ENCODE data around the gene CNIH1. TPM values are rescaled to one million over a fixed set of nuclear protein-coding genes. Genes with fewer than 3 reads are reported as not detected.

CNIH1 gene
- total RNA-seq, 1 experiment from 2014 or later, result 114 TPM

GRCh38 chr14:54483846-54484245 lies 42.7 kb upstream of the CNIH1 start:
- Histone ChIP-seq H3K36me3 (ENCODE audit: low read depth) (peaks cover 21% of the 10 kb centered on the region), H3K27ac (no peak overlapping the region), H3K9me2 (ENCODE audit: insufficient read depth) (no peaks in the 10 kb centered on the region; the same call in 1 of the 2 replicates), H3K79me2 (ENCODE audit: low read depth) (peaks cover 68% of the 10 kb centered on the region), H3F3A (ENCODE audit: insufficient read depth, low read depth) (peaks cover 56% of the 10 kb centered on the region), H3K4me3 (no peak overlapping the region), H2AFZ (no peak overlapping the region), H3K9me3 (ENCODE audit: insufficient read depth, low read depth) (no peaks in the 10 kb centered on the region; the same call in 1 of the 2 replicates), H3K4me2 (no peak overlapping the region), H4K20me1 (ENCODE audit: insufficient read depth) (no peaks in the 10 kb centered on the region), H3K4me1 (replicated peaks; ENCODE audit: insufficient read depth) (peaks cover 49% of the 10 kb centered on the region), H3K27me3 (ENCODE audit: insufficient read depth, low read depth) (no peaks in the 10 kb centered on the region)
- ChIA-PET POLR2A (ENCODE audit: unreplicated experiment) (interaction anchor here (0.7 kb wide), 1 partner anchor 671 kb away, joined by 7 read pairs; no protein-coding TSS in a partner anchor), CTCF (no interaction called here)
- intact Hi-C loops (cut with micrococcal nuclease; ENCODE audit: unreplicated experiment), result loop anchor here (10.0 kb wide), 1 partner anchor 171 kb away; no protein-coding TSS in a partner anchor
- DNase-seq, result no peak
- TF ChIP-seq, protein P1, sequence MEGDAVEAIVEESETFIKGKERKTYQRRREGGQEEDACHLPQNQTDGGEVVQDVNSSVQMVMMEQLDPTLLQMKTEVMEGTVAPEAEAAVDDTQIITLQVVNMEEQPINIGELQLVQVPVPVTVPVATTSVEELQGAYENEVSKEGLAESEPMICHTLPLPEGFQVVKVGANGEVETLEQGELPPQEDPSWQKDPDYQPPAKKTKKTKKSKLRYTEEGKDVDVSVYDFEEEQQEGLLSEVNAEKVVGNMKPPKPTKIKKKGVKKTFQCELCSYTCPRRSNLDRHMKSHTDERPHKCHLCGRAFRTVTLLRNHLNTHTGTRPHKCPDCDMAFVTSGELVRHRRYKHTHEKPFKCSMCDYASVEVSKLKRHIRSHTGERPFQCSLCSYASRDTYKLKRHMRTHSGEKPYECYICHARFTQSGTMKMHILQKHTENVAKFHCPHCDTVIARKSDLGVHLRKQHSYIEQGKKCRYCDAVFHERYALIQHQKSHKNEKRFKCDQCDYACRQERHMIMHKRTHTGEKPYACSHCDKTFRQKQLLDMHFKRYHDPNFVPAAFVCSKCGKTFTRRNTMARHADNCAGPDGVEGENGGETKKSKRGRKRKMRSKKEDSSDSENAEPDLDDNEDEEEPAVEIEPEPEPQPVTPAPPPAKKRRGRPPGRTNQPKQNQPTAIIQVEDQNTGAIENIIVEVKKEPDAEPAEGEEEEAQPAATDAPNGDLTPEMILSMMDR (conservative IDR thresholded peaks at IDR 0.05), result no peak
- TF ChIP-seq EZH2 (IDR thresholded peaks at IDR 0.05; ENCODE audit: low read depth), result no peak
- BruUV-seq (replicated peaks), result no TSS peak

GRCh38 chr14:54483073-54483745 lies 42.0 kb upstream of the CNIH1 start:
- Histone ChIP-seq H3F3A (ENCODE audit: insufficient read depth, low read depth) (peaks cover 51% of the 10 kb centered on the region), H3K9me3 (ENCODE audit: insufficient read depth, low read depth) (no peaks in the 10 kb centered on the region; the same call in none of the 2 replicates), H3K4me1 (replicated peaks; ENCODE audit: insufficient read depth) (peaks cover 49% of the 10 kb centered on the region), H3K27me3 (ENCODE audit: insufficient read depth, low read depth) (no peaks in the 10 kb centered on the region), H4K20me1 (ENCODE audit: insufficient read depth) (no peaks in the 10 kb centered on the region), H3K4me3 (no peak overlapping the region), H3K4me2 (peak overlapping the region; percentile 79), H3K27ac (peak overlapping the region; percentile 93; the same call in 1 of the 2 replicates), H3K9me2 (ENCODE audit: insufficient read depth) (no peaks in the 10 kb centered on the region; the same call in 1 of the 2 replicates), H2AFZ (no peak overlapping the region), H3K79me2 (ENCODE audit: low read depth) (peaks cover 66% of the 10 kb centered on the region), H3K36me3 (ENCODE audit: low read depth) (peaks cover 27% of the 10 kb centered on the region)
- DNase-seq, result no peak
- TF ChIP-seq, protein P1 (conservative IDR thresholded peaks at IDR 0.05), result no peak
- no peak for TF ChIP-seq EZH2 (IDR thresholded peaks at IDR 0.05; ENCODE audit: low read depth)
- ChIA-PET POLR2A (ENCODE audit: unreplicated experiment) (no interaction called here), CTCF (interaction anchor here (0.6 kb wide), 1 partner anchor 41 kb away, joined by 3 read pairs; no protein-coding TSS in a partner anchor)
- intact Hi-C loops (cut with micrococcal nuclease; ENCODE audit: unreplicated experiment), result loop anchor here (10.0 kb wide), 1 partner anchor 172 kb away; no protein-coding TSS in a partner anchor
- BruUV-seq (replicated peaks), result no TSS peak

- Histone ChIP-seq H3K9me3 (ENCODE audit: insufficient read depth, low read depth) (no peaks in the 10 kb centered on the region; the same call in none of the 2 replicates), H3K4me1 (replicated peaks; ENCODE audit: insufficient read depth) (peaks cover 42% of the 10 kb centered on the region), H3K4me3 (peak overlapping the region; percentile 42; the same call in 1 of the 2 replicates), H3K4me2 (peak overlapping the region; percentile 79), H3F3A (ENCODE audit: insufficient read depth, low read depth) (peaks cover 42% of the 10 kb centered on the region), H4K20me1 (ENCODE audit: insufficient read depth) (no peaks in the 10 kb centered on the region), H2AFZ (no peak overlapping the region), H3K27ac (peak overlapping the region; percentile 93), H3K27me3 (ENCODE audit: insufficient read depth, low read depth) (no peaks in the 10 kb centered on the region), H3K79me2 (ENCODE audit: low read depth) (peaks cover 51% of the 10 kb centered on the region), H3K36me3 (ENCODE audit: low read depth) (peaks cover 32% of the 10 kb centered on the region), H3K9me2 (ENCODE audit: insufficient read depth) (no peaks in the 10 kb centered on the region; the same call in 1 of the 2 replicates)
- TF ChIP-seq EZH2 (IDR thresholded peaks at IDR 0.05; ENCODE audit: low read depth), result no peak
- TF ChIP-seq, protein P1 (conservative IDR thresholded peaks at IDR 0.05), result no peak
- intact Hi-C loops (cut with micrococcal nuclease; ENCODE audit: unreplicated experiment), result loop anchor here (10.0 kb wide), 1 partner anchor 173 kb away; no protein-coding TSS in a partner anchor
- POLR2A ChIA-PET (ENCODE audit: unreplicated experiment), result interaction anchor here (0.7 kb wide), 4 partner anchors 208 to 644 kb away, joined by 3 to 9 read pairs (median 4); no protein-coding TSS in a partner anchor
- CTCF ChIA-PET, result interaction anchor here (0.7 kb wide), 1 partner anchor 22 kb away, joined by 3 read pairs; no protein-coding TSS in a partner anchor
- TSS peak; percentile 74 for BruUV-seq (replicated peaks)
- peak in 1 of 2 experiments; percentile 64 for DNase-seq
Observed at GRCh38 chr14:54481695-54482094, 40.5 kb upstream of the CNIH1 start.
